Astrocyte (in vitro differentiated cells and primary cell): Measurements from ENCODE around the gene BUD23.

ENCODE experiments used
- CTCF ChIP-seq: IDR thresholded peaks from 2 replicates; pipeline ENCODE4 v1.5.1; 2011; ENCODE audit warnings: low read depth, mild to moderate bottlenecking, inconsistent platforms, low read length, moderate library complexity; ENCODE audit not compliant: insufficient read depth
- EZH2 ChIP-seq: IDR thresholded peaks from 2 replicates; pipeline ENCODE4 v1.6.1; 2012; ENCODE audit warnings: mild to moderate bottlenecking, low read length, inconsistent platforms; ENCODE audit not compliant: insufficient read depth

DNA sequence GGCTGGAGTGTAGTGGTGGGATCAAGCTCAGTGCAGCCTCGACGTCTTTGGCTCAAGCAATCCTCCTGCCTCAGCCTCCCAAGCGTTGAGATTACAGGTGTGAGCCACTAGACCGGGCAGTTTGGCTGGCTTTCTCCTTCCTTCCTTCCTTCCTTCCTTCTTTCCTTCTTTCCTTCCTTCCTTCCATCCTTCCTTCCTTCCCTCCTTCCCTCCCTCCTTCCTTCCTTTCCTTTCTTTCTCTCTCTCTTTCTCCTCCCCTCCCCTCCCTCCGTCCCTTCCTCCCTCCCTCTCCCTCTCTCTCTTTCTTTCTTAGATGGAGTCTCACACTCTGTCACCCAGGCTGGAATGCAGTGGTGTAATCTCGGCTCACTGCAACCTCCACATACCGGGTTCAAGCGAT, 23.4 kb upstream of the BUD23 start:
- TF ChIP-seq CTCF: no peak
- TF ChIP-seq EZH2: no peak
